Hematopoietic multipotent progenitor cell treated with erythropoietin and hydrocortisone succinate and interleukin-3 and kit ligand, for 4 days (in vitro differentiated cells): Measurements from ENCODE around the gene EXOC4.

Experiments
- DNase-seq: peaks from one replicate; pipeline ENCODE4 v3.0.0-alpha.2; 2015

EXOC4 gene

DNA sequence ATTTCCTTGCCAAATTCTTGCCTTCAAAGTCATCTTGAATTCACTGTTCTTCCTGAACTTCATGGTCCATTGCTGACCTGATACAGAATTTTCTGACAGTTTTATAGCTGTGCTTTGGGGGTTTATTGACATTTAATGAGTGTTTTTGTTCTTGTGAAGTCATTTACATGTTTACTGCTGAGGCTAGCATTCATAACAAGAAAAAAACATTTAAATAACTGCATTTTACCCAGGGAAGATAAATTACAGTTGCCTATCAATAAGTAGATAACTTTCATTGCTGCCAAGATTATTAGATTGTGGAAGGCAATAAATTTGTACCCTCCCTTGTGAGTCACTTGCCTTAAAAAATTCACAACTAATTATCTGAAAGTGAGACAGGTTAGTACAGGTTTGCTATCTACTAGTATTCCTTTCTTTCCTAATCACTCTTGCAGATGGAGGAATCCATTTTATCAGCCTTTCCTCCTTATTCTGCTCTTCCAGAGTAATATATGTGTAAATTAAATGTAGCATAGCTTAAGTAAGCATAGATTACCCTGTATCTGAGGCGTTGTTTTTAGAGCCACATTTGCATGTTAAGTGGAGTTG, 178.4 kb downstream of the EXOC4 start:
- no peak for DNase-seq

DNA sequence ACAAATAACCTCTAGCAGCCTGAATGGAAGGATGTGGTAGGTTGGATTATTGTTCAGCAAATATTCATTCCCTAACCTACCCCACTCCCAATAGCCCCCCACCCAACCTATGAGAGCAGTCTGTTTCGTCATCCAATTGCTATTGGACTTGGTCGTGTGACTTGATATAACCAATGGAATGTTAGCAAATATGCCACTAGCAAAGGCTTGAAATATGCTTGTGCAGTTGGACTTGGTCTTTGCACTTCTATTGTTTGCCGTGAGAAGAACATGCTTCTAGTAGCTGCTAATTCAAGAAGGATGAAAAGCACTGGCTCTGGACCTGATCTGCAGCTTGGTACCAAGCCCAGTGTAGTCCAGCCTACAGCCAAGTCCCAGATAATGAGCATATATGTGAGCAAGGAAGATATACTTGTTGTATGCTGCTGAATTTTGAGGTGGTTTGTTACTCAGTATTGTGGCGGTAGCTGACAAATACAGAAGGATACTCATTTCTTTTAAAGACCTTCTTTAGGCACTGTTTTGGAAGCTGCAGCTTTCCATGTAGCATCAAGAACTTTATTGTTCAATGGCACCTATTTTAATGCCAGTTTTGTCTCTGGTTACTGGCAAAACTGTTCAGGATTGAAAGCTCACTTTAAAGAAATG, 180.4 kb downstream of the EXOC4 start:
- no peak for DNase-seq

DNA sequence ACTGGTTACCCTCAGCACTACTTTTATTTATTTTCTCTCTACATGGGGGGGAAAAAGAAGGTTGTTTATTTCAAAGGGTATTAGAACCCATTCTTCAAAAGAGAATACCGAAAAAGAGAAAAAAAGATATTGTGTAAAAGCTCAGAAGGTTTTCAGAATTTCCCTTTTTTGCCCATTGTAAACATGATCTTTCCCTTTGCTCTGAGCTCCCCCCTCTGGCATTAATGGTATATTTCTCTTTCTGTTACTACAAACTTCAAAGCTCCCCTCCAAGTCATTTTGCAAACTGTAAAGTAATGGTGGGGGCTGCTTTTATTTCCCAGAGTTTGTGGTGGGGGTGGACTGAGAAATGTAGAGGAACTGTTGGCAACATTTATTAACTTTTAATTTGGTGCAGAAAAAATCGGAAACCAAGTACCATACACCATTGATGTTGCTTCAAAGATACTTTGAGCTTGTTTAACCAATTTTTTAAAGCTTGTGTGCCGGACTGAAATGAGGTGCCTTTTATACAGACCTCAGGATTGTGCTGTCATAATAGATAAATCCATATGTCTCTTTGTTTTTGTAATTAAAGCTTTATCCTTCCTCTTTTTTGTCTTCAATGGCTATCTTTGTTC, 181.5 kb downstream of the EXOC4 start:
- peak; percentile 76 for DNase-seq

DNA sequence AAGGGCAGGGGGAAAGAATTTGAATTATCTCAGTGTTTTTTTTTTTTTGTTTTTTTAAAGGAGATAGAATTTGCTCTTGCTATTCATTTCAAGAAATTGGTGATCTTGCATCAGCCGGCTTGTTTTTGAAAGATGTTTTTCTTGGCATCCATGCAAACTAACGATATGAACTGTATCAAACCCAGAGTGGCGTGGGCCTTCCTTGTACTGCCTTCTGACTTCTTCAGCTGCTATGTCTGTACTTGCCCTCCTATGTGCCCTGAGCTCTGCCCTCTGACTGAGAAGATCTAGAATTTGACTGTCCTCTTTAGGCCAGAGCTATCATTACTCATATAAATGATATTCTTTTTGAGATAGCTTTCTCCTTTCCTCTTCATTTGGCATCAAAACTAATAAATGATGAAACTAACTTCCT, 183.1 kb downstream of the EXOC4 start:
- DNase-seq = no peak

DNA sequence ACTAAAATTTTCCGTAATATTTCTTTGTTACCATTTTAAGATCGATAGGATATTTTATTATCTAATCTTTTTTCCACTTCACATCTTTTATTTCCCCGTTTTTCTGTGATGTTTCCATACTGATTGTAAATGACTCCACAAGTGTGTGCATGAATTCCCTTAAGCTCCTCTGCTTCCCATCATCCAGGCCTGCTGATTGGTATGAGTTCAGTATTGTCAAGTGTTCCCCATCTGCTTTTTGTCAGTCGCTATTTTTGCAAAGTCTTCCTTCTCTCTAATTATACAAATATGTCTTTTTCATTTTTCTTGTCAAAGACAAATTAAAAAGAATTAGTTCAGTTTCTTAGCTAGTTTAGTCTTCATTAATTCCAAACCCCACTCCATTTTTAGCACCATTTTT, 184.7 kb downstream of the EXOC4 start:
- DNase-seq = no peak

DNA sequence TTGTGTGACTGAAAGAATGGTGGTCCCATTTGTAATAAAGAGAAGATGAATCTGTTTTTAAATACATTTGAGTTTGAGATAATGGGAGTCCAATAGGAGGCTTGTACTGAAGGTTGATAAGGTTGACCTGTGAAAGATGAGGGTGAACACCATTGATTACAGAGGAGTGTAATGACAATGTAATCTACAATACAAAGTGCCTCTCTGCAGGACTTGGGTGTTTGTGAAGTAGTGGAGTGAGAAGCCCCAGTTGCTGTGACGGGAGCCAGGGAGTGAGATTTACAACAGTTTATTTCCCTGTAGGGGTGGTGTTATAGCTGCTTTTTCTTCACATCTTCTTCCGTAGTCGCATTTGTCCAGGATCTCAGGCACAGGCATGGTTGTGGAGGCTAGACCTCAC, 189.9 kb downstream of the EXOC4 start:
- no peak for DNase-seq

DNA sequence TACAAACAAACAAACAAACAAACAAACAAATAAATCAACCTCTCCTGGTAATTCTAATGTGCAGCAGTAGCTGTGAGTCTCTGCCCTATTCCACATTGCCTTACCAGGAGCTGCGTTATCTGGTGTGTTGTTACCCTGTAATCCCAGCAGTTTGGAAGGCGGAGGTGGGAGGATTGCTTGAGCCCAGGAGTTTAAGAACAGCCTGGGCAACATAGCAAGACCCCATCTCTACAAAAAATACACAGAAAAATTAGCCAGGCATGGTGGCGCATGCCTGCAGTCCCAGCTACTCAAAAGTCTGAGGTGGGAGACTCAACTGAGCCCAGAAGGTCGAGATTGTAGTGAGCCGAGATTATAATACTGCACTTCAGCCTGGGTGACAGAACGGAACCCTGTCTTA, 192.7 kb downstream of the EXOC4 start:
- no peak for DNase-seq

DNA sequence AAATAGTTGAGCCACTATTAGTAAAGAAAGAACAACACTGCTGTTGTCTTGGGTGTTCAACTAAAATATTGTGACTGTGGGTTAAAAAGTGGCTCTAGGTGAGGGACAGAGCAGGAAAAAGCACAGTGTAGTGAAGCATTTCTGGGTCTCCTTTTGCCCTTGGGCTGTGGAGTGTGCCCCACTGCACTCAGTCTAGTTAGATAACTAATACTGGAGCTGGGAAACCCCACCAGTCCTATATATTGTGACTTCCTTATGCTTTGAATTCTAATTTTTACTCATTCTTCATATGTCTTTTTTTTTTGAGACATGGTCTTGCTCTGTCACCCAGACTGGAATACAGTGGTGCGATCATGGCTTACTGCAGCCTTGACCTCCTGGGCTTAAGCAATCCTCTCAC, 195.1 kb downstream of the EXOC4 start:
- no peak for DNase-seq

DNA sequence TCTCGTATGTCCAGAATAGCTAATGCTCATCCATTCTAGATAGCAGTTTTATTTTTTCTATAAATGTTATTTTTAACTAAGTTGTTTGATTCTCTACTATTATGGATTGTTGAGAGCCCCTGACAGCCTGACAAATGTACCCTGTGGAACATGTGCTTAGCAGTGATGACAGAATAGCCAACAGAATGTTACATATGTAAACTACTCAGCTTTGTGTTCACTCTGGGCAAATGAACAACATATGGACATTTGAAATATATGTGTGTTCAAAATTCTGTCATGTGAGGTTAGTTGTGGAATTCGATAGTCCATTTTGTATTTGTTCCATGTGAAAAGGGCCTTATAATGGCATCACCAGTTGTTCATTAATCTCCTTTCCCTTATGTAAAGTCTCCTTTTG, 199.7 kb downstream of the EXOC4 start:
- DNase-seq = no peak

DNA sequence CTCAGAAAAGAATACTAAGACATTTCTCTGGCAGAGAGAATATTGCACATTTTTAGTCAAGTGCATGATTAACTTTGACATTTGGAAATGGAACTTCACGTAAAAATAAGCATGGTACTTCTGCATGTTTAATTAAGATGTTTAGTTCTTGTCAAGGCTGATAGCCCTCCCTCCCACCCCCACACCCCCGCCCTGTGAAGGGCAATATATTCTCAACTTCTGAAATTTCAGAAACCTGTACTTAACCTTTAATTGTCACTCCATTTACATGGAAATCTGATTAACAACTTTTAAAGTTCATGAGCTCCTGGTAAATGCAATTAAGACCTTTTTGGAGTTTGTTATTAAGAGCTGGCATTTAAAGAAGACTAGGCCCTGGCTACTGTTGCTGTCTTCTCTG, 205.8 kb downstream of the EXOC4 start:
- no peak for DNase-seq

DNA sequence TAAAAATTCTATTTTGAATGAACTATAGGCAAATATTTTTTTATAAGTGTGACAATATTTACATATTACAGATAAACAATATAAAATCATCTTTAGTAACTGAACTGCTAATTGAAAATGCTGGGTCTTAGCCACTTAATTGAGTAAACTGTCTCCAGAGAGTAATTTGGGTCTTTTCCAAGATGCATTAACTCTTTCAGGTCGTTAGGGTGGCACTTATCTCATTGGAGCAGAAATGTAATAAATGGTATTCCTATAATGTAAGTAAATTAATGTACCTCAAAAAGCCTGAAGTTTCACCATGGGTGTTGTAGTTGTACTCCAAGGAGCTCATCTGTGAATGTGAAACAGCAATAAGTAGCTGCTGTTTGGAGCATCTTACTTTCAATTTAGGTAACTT, 208.5 kb downstream of the EXOC4 start:
- DNase-seq = no peak

DNA sequence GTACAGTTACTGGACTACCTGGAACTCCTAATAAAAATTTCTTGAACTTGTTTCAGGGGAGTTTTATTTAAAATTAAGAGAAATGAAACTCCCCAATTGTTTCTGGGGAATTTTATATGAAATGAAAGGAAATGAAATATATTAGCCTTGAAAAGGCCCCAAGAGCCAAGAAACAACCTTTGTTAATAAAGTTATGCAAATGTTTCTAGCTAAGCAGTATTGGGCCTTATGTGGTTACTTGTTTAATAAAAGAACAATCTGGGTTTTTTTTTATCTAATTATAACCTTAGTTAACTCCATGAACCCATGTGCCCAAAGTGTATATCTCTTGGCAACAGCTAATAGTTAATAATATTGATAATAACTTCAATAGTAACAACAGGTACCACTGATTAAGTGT, 222.8 kb downstream of the EXOC4 start:
- DNase-seq = no peak

DNA sequence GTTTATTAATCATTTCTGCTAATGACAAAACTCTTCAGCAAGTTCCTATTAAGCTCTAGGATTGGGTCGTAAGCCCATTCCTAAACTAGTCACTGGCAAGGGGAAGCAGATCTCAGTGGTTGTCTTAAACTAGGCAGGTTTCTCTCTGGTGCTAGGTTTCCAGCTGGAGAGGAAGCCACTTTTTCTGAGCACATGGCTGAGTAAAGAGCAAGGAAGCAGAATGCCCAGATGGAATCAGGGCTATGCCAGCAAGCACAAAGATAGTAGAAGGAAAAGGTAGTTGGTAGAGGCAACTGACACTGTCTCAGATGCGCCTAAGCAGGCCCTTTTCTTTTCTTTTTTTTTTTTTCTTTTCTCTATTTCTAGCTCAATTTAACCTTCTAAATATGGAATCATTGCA, 224.9 kb downstream of the EXOC4 start:
- DNase-seq = no peak

DNA sequence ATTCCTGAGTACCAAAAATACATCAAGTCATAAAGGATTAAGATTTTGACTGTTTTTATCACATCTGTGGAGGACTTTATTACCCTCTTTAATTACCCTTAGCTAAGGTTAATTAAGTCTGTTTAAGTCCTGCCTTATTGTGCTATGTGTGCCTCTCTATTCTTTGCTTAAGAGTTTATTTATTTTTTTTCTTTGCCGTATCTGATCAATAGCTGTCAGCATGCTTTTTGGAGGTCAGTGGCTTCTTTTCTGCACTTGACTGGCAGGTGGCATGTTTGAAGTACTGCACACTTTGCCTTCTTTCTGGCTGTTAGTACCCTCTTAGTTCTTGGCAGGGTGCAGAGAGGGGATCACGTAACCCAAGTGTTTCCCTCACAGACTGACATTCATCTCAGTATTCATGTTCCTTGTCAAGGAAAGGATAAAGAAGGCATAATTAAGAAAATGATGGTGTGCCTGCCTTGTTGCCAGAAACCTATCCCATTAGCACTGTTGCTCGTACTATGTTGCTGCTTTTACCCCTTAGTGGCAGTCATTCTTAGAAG, 225.8 kb downstream of the EXOC4 start:
- DNase-seq = no peak

DNA sequence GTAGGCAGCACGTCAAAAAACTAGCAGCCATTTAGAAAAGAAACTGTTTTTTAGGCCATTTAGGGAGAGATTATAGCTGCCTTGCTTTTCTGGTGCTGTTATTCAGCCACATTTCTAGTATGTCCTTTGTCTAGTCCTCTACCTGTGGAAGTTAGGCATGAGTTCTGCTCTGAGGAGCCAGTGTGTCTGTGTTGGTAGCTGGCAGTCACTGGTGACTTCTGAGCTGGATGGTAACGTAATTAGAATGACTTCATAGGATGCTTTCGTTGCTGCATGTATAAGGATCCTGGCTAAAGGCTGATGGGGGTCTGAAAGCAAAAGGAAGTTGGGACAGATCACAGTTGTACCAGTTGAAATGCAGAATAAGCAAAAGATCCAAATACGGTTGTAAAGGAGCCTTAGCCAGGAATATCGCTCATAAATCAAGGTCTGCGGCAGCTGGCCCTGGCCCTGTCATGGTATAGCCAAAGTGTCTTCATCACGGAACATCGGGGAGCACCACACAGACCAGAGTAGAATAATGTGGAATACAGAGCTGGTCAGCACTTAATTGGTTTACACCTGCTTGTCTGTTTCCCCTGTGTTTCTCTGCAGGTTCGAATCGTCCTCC, 226.7 kb downstream of the EXOC4 start:
- no peak for DNase-seq

DNA sequence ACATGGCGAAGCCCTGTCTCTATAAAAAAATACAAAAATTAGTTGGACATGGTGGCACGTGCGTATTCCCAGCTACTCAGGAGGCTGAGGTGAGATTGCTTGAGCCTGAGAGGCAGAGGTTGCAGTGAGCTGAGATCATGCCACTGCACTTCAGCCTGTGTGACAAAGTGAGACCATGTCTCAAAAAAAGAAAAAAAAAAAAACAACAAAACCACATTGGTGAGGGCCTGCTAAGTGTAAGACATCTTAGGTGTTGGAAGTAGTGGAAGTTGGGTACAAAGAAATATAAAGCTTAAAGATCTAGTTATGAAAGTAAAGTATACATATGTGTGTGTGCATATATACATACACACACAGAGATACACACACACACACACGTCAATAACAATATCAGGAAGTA, 228.0 kb downstream of the EXOC4 start:
- no peak for DNase-seq

DNA sequence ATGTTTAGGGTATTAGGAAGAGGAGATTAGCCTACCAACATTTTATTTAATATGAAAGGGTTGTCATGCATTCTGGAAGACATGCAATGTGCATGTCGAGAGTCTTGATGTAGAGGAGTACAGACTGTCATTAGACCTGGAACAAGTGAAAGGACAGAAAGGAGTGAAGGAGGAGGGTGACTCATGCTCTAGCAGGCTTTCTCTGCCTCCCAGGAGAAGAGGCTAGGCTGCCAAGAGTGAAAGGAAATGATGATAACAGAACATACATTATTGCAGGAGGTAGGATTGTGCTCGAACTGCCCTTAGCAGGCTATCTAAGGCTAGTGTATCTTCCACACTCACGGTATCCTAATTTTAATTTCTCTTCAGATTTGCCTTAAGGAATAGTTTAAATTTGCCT, 228.8 kb downstream of the EXOC4 start:
- DNase-seq = peak; percentile 28

DNA sequence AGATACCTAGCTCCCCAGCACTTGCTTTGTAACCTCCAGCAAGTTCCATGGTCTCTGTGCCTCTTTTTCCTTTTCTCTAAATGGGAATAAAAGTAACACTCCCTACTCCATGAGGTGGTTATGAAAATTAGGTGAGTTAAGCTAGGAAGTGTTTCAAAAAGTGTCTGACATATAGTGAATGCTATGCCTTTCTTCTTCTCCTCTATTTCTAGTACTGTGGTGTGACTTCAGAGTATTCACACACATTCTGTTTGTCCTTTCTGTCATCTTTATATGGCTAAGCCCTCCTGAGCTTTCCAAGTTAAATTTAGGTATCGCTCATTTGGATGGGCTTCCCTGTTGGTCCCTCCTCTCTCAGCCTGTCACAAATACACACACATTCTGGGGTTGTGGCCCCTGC, 229.7 kb downstream of the EXOC4 start:
- no peak for DNase-seq

DNA sequence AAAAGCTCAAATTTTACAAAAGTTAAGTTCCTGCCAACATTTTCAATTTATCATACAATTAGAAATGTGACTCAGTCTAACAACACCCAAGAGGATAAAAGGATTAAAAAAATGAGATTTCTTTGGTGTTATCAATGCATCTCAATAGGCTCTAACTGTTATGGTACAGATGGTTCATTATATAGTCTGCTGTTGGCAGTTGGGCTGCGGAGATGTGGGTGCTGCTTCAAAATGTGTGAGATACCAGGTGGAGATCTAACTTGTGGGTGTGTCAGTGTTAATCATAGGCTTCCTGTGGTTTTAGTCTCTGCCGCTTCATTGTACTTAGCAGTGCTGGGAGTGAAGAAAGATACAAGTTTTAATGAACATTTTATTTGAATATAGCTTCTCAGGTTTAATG, 231.2 kb downstream of the EXOC4 start:
- peak; percentile 76 for DNase-seq

DNA sequence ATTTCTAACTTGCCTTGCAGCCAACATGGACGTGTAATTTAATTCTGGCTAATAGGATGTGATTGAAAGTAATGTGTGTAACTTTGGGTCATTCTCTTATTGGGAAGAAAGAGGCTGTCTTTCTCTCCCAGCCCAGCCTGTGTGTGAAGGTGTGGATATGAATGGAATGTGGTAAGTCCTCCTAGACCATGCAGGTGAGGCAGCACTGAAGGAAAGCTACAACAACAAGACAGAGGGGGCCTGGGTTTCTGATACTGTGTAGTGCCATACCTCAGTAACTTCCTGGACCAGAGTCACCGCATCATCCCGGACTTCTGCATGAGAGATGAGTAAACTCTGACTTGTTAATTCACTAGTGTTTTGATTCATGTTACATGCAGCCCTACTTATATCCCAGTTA, 237.0 kb downstream of the EXOC4 start:
- no peak for DNase-seq

DNA sequence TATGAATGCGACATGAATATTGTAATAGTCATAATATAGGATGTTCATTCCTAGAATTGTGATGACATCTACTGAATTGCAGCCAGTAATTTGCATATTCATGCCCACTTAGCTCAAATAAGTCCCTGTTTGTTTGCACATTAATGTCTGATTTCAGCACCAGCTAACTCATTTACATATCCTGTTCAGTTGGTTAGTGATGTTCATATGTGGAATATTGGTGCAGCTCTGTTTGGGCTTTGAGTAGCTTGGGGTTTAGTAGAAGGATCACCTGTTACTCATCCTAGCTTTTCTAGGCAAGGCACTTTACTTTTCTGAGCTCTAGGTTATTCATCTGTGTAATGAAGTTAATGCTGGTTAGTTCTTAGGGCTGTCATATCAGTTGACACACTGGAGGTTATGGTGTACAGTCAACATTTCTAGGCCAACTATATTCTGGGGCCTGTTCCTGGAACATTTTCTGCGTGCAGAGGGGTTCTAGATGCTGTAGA, 238.4 kb downstream of the EXOC4 start:
- DNase-seq = no peak

DNA sequence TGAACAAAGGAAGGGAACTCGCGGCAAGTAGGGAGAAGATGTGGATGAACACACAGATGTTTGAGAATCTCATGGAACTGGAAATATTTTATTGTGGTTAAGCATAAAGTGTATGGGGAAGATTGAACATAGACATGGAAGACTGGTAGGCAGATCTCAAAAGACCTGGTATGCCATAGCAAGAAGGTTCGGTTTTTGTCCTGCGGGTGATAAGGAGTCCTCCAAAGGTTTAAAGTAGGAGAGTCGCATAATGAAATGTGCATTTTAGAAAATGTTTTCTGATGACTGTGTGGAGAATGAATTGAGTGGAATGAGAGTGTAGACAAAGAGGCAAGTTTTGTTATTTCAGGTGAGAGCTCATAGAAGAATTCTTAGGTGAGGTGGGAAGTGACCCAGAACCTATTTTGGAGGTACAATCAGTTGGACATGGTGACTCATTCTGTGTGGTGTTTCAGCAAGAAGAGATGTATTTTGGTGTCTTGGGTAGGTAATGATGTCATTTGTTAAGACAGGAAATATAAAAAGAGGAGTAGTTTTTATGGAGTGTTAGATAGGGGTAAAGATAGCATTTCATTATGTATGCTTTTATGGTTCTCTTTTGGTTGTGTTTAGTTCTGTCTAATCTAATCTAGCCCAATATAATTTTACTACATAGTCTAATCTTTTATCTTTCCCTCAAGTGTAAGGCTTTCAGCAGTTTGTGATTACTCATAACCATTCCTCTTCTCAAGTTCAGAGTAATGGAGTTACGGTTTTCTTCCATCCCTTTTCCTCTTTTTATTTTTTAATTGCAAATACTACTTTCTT, 239.2 kb downstream of the EXOC4 start:
- no peak for DNase-seq

DNA sequence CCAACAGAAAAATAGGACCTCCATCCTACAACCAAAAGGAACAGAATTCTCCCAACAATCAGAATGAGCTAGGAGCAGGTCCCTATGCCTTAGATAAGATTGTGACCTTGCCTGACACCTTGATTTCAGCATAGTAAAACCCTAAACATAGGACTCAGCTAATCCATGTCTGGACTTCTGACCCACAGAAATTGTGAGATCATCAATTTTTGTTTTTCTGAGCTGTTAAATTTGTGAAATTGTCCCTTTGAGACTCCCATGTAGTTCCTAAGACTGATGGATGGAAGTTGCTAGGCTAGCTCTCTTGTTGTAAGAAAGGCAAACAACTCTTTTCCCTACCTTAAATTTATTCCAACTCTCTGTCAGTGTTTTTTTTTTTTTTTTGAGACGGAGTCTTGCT, 244.2 kb downstream of the EXOC4 start:
- no peak for DNase-seq
